Esophagus muscularis mucosa (tissue), 4 donors: Measurements from ENCODE around the gene BCAS3.

ENCODE experiments used
- CTCF ChIP-seq, 3 experiments: fragments of 200-600 bp in 2 of 3; fragments of 450-650 bp in 1 of 3; sonication (generic) in 2 of 3; IDR thresholded peaks; one replicate each; pipeline ENCODE4 v1.5.1; 2017 to 2019; ENCODE audit warnings: antibody characterized with exemption in 3 of 3, mild to moderate bottlenecking in 2 of 3, moderate library complexity in 1 of 3
- EP300 ChIP-seq: sonication (generic); formaldehyde crosslinking; IDR thresholded peaks from one replicate; pipeline ENCODE4 v1.6.1; 2017; ENCODE audit warnings: antibody characterized with exemption
- POLR2A ChIP-seq: fragments of 450-650 bp; IDR thresholded peaks from one replicate; pipeline ENCODE4 v1.6.1; 2017; ENCODE audit warnings: antibody characterized with exemption, moderate library complexity, mild to moderate bottlenecking, low read depth

- TF ChIP-seq EP300 = no peak
- no peak for TF ChIP-seq CTCF (IDR thresholded peaks at IDR 0.05)
- TF ChIP-seq POLR2A = no peak
These were observed 52.6 kb downstream of the BCAS3 start for GRCh38 chr17:60730273-60730672.
